ENCODE results near the gene GPHB5.
"Not testable (repeated sequence)": the region's sequence is repeated elsewhere in the genome, so short reads cannot be mapped to it uniquely, and the experiment has no call there.

Gene GPHB5

GRCh38 chr14:63295231-63295685, 23.5 kb downstream of the GPHB5 start:
- DNase-seq (ENCODE audit: low spot score), result no peak

- DNase-seq (ENCODE audit: low spot score), result no peak
Observed at GRCh38 chr14:63292805-63293204, 25.9 kb downstream of the GPHB5 start.

GRCh38 chr14:63290741-63291430, 27.8 kb downstream of the GPHB5 start:
- DNase-seq (ENCODE audit: low spot score), result no peak

- DNase-seq (ENCODE audit: low spot score), result no peak
Observed at GRCh38 chr14:63288853-63289252, 29.9 kb downstream of the GPHB5 start.

- DNase-seq (ENCODE audit: low spot score), result no peak
Observed at GRCh38 chr14:63287666-63288483, 30.9 kb downstream of the GPHB5 start.

GRCh38 chr14:63286071-63286470, 32.7 kb downstream of the GPHB5 start:
- no peak for DNase-seq (ENCODE audit: low spot score)

- DNase-seq (ENCODE audit: low spot score), result no peak
Observed at GRCh38 chr14:63283884-63284248, 34.9 kb downstream of the GPHB5 start.

- no peak for DNase-seq (ENCODE audit: low spot score)
Observed at GRCh38 chr14:63282997-63283883, 35.5 kb downstream of the GPHB5 start.

GRCh38 chr14:63279933-63280332, 38.8 kb downstream of the GPHB5 start:
- not testable (repeated sequence) for DNase-seq (ENCODE audit: low spot score)

GRCh38 chr14:63277591-63278183, 41.0 kb downstream of the GPHB5 start:
- no peak for DNase-seq (ENCODE audit: low spot score)

GRCh38 chr14:63276492-63277342, 42.0 kb downstream of the GPHB5 start:
- DNase-seq (ENCODE audit: low spot score), result peak; percentile 32

- DNase-seq (ENCODE audit: low spot score), result no peak
Observed at GRCh38 chr14:63276016-63276415, 42.7 kb downstream of the GPHB5 start.

- no peak for DNase-seq (ENCODE audit: low spot score)
Observed at GRCh38 chr14:63275611-63276010, 43.1 kb downstream of the GPHB5 start.

GRCh38 chr14:63273717-63274655, 44.7 kb downstream of the GPHB5 start:
- DNase-seq (ENCODE audit: low spot score), result no peak

GRCh38 chr14:63273129-63273528, 45.6 kb downstream of the GPHB5 start:
- DNase-seq (ENCODE audit: low spot score), result no peak

- DNase-seq (ENCODE audit: low spot score), result no peak
Observed at GRCh38 chr14:63269561-63270225, 49.0 kb downstream of the GPHB5 start.

GRCh38 chr14:63268771-63269170, 50.0 kb downstream of the GPHB5 start:
- DNase-seq (ENCODE audit: low spot score), result no peak

GRCh38 chr14:63267171-63267570, 51.6 kb downstream of the GPHB5 start:
- no peak for DNase-seq (ENCODE audit: low spot score)

- DNase-seq (ENCODE audit: low spot score), result no peak
Observed at GRCh38 chr14:63266106-63266505, 52.6 kb downstream of the GPHB5 start.

Data from HuH-7.5 (cell line).